ENCODE results near the gene STK11.

STK11 gene

DNA sequence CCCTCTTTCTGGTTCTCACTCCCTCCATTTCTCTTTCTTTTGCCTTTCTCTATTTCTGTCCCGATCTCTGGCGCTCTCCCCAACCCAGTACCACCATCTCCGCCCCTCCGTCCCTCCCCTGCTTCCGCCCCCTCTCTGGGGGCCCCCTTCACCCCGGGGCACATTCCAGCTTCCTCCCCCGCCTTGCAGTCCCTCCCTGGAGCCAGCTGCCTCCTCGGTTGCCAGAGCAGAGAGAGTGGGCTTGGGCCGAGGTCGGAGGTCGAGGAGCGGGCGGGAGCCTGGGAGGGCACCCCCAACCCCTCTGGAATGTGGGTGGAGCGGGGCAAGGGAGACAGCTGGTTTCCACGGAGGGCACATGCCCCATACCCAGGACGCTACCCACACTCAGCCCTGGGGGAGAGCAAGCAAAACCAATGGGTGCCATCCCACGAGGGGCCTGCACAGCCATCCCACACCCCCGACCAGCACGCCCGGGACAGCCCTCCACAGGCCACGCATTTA, 57.1 kb downstream of the STK11 start:
- DNase-seq = no peak

DNA sequence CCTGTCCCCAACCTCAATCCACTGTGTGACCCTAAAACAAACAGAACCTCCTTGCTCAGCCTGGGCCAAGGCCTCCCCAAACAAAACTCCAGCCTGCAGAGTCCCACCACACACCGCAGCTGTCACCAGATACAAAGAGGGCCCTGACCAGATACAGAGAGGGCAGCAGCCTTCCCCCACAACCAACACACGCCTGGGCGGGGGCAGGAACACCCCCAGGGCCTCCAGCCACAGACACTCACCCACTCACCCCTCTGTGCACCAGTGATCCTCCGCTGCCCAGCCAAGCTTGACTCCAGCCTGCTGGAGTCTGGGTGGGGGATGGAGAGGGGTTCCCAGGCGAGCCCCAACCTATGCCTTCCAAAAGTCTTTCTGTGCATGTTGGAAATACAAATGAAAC, 57.6 kb downstream of the STK11 start:
- DNase-seq = no peak

DNA sequence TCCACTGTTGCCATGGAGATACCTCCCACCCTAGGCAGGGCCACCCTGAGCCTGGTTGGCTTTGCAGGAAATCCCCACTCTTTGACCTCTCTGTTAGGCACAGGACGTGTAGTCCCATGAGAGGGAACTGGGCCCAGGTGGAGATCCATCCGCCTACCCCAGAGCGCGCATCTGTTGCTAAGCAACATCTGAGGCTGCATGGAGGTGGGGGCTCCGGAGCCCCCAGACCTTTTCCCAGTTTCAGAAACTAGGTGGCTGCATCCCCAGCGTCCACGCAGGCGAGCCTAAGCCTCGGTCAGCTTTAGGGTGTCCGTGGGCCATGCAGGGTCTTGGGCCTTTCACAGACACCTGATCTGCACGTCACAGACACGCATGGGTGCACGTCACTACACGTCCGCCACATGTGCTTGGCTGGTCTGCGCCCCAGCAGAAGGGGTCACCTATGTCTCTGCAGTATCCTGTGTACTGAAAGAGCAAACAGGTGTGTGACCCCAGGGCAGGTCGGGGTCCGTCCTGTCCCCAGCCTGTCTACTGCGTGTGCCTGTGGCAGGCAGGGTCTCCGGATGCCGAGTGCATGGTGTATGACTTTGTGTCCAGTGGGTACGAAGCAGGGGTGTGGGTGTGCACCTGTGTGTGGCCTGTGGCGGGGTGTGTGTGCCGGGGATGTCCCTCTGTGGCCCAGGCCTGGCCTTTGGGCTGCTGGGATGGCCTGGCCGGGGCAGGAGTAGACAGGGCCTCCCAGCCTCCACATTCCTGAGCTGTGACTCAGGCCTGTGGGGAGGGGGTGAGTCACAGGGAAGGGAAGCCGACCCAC, 59.4 kb downstream of the STK11 start:
- peak in 1 of 2 donors; percentile 67 for DNase-seq

DNA sequence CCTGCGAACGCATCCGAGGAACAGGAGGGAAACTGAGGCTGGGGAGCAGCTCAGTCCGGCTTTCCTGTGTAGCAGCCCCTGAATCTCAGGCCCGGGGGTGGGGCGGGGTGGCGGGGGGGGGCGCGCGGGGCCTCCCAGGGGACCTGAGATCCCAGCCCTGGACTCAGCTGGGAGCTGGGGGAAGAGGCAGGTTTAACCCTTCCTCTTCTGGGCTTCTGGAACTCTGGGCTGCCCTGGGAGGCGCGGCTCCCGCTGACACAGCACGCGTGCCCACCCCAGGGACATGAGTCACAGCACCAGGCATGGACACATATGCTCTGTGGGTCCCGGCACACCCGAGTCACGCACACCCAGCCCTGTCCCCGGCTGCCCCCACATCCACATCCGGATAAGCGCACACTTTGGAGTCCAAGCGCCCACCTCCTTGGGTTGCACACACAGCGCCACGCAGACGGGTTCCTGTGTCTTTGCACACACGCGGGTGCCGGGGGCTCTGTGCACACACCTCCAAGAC, 60.1 kb downstream of the STK11 start:
- peak in 1 of 2 donors; percentile 63 for DNase-seq

DNA sequence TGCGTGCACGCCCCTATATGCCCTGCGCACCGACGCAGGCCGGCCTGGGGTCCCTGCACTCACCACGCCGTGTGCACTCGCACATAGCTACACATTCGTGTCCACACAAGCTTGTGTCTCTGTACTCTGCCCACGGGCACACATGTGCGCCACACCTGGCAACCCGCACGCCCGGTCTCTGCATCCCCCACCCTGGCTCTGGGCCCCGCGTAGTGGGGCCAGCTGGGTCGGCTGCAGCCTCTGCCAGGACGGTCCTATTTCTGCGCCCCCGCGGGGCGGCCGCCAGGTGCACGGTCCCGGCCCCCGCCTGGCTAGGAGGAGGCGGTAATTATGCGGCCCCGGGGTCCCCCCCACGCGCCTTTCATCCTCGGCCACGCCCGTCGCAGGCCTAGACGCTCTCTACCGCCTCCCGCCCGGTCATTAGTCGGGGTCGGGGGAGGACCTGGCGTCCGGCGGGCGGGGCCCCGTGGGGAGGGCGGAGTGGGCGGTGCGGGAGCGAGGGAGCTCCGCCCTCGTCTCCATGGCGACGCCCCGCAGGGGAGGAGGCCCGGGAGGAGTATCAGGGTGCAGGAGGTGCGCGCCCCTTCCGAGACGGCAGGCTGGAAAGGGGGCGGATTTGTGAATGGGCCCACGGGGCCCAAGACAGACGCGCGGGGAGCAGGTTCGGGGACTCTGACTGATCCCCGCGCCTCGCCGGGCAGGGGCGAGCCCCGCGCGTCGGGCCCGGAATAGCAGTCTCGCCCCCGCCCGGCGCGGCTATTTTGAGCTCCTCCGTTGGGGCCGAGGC, 60.7 kb downstream of the STK11 start:
- peak; percentile 90 to 93 for DNase-seq

DNA sequence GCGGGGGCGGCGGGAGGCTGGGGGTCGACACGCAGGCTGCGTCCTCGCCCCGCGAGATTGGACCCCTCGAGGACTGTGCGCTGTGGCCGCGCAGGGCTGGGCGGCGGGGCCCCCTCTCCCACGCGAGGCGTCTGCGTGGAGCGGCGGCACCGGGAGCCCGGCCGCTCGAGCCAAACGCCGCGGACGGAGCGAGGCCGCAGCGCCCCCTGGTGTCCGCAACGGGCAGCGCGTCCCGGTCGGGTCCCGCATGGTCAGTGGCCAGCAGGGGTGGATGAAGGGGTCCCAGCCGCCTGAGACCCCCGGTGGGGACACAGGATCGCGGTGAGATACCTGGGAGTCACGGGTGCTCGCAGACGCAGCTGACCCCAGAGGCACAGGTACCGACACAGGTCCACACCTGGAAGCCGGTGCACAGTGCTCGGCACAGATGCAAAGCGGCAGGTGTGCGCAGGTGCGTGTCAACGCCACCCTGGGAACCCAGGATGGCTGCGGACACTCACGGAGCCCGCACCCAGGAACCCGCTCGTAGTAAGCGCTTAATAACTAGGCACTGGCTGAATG, 61.4 kb downstream of the STK11 start:
- DNase-seq = peak; percentile 71

DNA sequence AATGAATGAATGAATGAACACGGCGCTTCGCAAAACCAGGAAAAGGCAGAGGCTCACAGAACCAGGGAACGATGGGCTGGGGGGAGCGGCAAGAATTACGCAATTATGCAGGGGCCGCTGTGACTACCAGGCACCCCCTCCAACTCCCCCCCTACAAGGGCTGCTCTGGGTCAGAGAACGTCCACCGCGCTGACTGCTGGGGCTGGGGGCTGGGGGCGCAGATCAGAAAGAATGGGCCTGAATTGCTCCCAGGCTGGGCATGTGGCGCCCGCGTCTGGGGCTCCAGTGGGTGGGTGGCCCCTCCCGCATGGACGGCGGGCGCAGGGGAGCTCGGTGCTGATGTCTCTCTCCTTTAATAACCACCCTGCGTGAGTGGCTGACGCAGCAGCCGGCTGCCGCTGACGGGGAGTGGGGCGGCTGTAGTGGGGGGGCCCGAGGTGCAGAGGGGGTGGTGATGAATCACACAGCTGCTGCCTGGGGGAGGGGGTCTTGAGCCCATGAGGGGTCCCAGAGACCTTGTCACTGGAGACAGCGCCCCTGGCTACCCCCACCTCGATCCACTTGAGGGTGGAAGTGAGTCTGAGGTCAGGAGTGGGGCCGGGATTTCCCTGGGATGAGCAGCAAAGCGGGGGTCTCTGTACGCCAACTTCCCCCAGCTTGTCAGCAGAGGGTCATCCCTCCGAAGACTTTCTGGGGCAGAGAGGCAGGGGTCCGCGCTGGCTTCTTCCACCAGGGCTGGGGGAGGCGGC, 62.1 kb downstream of the STK11 start:
- peak in 1 of 2 donors; percentile 41 for DNase-seq

DNA sequence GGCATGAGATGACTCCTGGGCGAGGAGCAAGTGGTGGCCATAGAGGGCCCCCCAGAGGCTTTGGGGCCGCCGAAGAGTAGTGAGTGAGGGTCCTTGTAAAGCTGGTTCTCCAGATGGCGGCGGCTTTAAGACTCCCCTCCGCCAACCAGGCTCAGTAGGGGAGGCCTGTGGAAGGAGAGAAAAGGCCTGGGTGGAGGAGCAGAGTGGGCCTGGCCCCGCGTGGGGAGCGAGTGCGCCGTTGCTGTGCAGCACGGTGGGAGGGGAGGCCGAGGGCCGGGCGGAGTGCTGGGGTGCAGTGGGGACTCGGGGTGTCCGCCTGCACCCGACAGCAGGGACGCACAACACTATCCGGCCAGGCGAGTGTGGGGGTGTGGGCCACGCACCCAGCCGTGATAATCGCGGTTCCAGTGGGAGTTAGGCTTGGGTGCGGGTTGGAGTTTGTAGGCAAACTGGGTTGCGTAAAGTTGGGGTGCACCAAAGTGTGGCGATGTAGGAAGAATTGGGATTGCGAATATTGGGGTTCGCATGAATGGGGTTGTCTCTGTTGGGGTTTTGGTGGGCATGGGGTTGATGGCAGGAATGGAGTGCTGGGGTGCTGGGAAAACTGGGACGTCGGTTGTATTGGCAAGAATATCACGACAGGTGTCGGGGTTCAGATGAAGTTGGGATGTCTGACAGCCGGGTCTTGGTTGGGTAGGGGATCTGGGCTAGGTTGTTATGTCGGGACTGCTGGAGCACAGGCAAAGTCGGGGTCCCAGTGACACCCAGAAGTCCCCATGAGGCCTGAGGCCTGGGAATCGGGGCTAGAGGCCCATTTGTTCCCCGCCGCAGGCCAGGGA, 62.9 kb downstream of the STK11 start:
- DNase-seq = no peak

DNA sequence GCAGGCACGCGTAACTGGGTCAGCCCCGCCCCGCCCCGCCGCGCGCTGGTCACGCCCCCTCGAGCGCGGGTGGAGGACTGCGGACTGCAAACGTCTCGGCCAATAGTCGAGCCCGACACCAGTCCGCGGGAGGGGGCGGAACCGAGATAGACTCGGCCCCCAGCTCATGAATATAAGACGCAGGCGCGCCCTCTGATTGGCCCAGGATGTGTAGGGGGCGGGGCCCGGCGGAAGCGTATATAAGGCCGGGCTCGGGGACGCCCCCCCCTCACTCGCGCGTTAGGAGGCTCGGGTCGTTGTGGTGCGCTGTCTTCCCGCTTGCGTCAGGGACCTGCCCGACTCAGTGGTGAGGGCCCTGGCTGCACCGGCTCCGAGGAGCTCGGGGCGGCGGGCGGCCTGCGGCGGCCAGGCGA, 63.5 kb downstream of the STK11 start, which contains the start of gene CIRBP:
CIRBP (plus strand) TSS at position 268 of the 413 bp plus-strand sequence. CDS start 1,602 bp downstream, outside the sequence.
- DNase-seq = peak; percentile 99 to 100

DNA sequence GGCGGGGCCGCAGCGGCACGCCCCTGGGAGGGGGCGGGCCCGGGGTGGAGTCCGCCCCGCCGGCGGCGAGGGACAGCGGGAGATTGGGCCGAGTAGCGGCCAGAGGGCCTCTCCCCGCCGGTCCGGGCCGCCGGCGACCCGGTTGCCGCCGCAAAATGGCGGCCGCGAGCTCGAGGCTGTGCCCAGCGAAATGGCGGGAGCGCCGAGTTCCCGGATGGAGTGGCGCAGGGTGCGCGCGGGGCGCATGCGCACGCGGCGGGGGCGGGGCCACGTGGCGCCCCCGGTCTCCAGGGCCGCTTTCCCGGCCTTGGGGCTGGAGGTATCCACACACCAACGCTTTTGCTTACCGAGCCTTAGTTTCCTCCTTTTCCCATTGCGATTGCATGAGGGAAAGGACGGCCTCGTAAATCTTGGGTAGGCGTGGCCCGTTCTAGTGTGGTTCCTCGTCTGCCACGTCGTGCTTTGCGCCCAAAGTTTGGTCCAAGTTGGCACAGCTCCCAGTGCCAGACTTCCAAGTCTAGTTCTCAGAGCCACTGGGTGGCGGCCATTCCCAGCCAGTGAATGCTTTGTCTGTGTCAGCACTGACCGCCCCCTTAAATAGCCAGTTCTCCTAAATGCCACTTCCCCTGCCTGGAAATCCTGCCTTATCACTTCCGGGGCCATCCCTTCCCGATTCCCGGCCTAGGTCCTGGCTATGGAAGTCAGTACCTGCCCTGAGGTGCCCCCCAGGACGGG, 64.1 kb downstream of the STK11 start:
- peak; percentile 86 to 88 for DNase-seq

DNA sequence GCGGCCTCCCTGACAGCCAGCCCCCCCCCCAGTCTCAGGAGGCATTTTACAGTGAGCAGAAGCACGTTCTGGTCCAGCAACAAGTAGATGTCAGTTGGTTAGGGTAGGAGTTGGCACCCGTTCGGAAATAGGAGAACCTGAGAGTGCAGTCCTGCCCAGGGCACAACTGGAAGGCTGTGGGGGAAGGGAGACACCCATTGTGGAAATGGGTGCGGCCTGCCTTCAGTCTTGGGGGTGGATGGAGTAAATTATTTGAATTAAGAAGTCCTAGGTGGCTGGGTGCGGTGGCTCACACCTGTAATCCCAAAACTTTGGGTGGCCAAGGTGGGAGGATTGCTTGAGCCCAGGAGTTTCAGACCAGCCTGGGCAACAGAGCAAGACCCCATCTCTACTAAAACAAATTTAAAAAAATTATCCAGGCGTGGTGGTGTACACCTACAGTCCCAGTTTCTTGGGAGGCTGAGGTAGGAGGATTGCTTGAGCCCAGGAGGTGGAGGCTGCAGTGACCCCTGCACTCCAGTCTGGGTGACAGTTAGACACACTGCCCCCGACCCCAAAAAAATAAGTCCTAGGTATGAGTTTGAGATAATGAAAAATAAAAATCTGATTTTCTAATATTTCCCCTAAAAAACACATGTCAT, 64.8 kb downstream of the STK11 start:
- no peak for DNase-seq

DNA sequence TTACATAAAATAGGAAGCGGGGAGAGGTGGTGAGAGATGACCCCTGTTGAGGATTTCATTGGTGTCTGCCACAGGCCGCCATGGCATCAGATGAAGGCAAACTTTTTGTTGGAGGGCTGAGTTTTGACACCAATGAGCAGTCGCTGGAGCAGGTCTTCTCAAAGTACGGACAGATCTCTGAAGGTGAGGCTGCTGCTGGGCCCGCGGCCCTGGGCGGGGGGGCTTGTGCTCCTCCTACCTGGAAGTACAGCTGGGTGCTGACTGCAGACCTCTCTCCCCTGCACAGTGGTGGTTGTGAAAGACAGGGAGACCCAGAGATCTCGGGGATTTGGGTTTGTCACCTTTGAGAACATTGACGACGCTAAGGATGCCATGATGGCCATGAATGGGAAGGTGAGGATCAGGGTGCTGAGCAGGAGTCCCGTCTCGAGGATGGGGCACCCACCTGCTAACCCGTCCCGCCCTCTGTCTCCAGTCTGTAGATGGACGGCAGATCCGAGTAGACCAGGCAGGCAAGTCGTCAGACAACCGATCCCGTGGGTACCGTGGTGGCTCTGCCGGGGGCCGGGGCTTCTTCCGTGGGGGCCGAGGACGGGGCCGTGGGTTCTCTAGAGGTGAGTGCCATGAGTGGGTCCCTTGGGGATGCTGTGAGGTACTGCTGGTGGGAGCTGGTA, 65.4 kb downstream of the STK11 start:
- DNase-seq = no peak

DNA sequence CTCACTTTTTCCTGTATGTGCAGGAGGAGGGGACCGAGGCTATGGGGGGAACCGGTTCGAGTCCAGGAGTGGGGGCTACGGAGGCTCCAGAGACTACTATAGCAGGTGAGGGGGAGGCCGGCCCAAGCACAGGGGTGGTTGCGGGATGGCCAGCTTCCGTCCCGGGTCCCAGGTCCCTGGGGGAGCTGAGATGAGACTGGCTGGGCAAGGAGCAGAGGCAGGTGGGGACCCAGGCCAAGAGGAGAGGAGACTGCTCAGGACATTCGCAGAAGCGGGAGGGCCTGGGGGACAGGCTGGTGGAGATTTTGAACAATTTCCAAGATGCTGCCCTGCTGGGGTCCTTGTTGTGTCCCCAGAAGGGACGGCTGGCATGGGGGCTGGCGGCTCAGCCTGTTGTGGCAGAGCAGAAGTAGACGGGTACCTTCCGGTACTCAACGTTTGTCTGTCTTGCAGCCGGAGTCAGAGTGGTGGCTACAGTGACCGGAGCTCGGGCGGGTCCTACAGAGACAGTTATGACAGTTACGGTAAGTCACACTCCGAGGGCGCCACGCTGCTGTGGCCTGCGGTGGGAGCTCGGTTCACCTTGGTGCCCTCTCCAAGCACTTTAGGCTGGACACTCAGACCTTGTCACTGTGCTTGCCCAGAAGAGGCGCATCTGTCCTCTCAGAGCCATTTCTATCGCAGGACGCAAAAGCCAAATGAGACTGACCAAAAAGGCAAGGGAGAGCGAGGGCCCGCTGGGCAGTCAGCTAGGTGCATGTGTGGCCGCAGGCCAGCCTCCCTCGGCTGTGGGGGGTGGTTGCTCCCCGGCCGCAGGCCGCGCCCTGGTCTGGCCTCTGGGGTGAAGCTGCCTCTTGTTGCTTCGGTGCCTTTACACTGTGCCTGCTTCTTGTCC, 66.2 kb downstream of the STK11 start:
- DNase-seq = no peak

DNA sequence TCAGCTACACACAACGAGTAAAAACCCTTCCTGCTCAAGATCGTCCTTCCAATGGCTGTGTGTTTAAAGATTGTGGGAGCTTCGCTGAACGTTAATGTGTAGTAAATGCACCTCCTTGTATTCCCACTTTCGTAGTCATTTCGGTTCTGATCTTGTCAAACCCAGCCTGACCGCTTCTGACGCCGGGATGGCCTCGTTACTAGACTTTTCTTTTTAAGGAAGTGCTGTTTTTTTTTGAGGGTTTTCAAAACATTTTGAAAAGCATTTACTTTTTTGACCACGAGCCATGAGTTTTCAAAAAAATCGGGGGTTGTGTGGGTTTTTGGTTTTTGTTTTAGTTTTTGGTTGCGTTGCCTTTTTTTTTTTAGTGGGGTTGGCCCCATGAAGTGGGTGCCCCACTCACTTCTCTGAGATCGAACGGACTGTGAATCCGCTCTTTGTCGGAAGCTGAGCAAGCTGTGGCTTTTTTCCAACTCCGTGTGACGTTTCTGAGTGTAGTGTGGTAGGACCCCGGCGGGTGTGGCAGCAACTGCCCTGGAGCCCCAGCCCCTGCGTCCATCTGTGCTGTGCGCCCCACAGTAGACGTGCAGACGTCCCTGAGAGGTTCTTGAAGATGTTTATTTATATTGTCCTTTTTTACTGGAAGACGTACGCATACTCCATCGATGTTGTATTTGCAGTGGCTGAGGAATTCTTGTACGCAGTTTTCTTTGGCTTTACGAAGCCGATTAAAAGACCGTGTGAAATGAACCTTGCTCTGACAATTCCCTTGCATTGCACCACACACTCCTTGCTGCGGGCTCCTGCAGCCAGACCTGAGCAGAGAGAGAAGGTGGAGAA, 67.1 kb downstream of the STK11 start:
- DNase-seq = no peak

DNA sequence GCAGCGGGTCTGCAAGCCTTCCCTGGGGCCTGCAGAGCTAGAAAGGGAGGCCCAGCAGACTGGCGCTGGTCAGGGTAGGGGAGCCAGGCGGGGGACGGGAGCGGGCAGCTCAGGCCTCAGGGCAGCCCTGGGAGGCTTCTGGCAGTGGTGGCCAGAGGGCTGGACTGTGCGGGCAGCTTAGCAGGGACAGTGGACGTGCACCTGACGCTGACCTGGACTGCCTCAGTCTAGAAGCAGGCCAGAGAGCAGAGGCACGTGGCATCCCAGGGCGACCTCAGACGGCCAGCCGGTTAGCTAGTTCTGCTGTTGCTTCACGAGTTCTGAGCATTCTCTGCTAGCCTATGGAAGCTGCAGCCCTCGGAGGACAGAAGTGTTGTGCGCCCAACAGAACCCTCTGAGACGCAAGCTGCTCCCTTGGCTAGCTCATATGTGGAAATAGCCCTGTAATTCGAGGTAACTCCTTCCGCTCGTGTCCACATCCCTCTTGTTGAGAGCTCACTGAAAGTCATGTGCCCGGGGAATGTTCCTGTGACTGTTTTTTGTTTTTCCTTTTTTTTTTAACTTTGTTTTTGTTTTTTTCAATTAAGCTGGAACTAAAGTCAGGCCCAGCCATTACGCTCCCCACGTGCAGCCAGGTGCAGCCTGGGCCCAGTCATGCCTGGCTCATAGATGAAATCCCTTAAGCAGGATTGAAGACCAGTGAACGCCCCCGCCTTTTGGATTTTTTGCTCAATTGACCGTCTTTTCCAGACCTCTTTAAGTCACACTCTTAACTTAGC, 67.9 kb downstream of the STK11 start:
- DNase-seq = no peak

DNA sequence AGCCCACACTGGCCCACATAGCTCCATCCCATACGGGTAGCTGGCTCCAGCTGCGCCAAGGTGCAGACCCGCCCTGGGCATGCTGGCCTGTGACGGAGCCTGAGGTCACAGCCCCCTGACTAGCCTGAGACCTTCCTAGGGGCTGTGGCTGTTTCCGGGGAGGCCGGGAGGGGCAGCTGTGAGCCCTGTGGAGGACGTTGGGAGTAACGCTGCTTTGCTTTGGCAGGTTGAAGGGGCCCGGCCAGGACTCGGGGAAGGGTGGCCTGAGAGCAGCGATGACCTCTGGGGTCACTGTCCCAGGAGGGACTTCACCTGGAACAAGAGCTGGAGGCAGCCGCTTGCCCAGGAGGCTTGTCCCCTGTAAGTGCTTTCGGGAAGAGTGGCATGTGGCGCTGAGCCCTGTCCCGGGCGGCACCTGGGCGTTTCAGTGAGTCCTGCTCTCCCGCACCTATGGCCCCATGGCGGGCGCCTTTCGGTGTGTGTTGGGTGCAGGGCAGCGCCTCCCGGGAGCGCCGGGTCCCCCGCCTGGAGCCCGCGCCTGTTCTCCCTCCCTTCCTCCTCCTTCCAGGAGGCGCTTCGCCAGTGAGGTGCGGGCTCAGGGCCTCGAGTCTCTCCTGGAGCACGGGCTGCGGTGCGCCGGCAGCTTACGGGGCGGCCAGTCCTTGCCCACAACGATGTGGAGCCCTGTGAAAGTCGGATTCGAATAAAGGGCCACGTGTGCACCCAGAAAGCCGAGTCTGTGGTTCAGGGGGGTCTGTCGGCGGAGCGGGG, 68.7 kb downstream of the STK11 start:
- no peak for DNase-seq

All from CD4-positive, alpha-beta T cell treated with Interleukin-1 beta for 1 hour (primary cell).